Endometrial microvascular endothelial cells (primary cell): Measurements from ENCODE around the gene CEP112. TPM values are rescaled to one million over a fixed set of nuclear protein-coding genes. Genes with fewer than 3 reads are reported as not detected.
"Not testable (repeated sequence)": the region's sequence is repeated elsewhere in the genome, so short reads cannot be mapped to it uniquely, and the experiment has no call there.

Experiments used
- in situ Hi-C: cut with HindIII; loops from 2 replicates; pipeline ENCODE4 v1.10.0; 2017; ENCODE audit warnings: low sequenced_read_pairs, low pct_unique_long_range_greater_than_20kb; ENCODE audit errors: inconsistent ontology term
- total RNA-seq: library from RNA; depleted of rRNA; stranded (reverse); fragments of >200 nt; gene quantifications from one replicate; pipeline ENCODE4 v1.2.3, GENCODE V29; 2015; ENCODE audit errors: inconsistent ontology term

The CEP112 gene
- total RNA-seq, 1 donor from 2014 or later = 3.0 TPM

- in situ Hi-C loops = no loop called here
Observed at GRCh38 chr17:65824901-65825300, 367.0 kb downstream of the CEP112 start.

- in situ Hi-C loops = no loop called here
Observed at GRCh38 chr17:65823713-65824112, 368.2 kb downstream of the CEP112 start.

GRCh38 chr17:65820811-65821210, 371.1 kb downstream of the CEP112 start:
- in situ Hi-C loops = no loop called here

GRCh38 chr17:65820306-65820705, 371.6 kb downstream of the CEP112 start:
- in situ Hi-C loops = no loop called here

- in situ Hi-C loops = no loop called here
Observed at GRCh38 chr17:65819810-65820209, 372.1 kb downstream of the CEP112 start.

DNA sequence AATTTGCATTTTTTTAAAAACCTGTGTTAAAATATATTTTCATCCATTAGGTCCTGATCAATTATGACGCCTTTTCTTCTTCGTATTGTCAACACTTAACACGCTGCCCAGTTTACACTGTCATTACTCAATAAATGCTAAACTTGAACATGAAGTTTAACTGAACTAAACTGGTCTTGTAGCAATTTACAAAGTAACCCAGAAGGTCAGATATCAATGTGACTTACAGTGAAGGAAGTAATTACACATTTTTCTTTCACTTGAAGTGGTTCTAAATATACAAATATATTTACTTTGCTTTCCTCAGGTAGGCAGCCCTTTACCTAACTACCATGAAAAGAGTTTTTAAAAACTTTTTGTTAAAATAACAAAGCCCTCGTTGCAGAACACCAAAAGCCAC, 374.0 kb downstream of the CEP112 start:
- in situ Hi-C loops = no loop called here

GRCh38 chr17:65814418-65814817, 377.5 kb downstream of the CEP112 start:
- in situ Hi-C loops = no loop called here

- in situ Hi-C loops = no loop called here
Observed at GRCh38 chr17:65813306-65813705, 378.6 kb downstream of the CEP112 start.

- in situ Hi-C loops = no loop called here
Observed at GRCh38 chr17:65811043-65811442, 380.9 kb downstream of the CEP112 start.

DNA sequence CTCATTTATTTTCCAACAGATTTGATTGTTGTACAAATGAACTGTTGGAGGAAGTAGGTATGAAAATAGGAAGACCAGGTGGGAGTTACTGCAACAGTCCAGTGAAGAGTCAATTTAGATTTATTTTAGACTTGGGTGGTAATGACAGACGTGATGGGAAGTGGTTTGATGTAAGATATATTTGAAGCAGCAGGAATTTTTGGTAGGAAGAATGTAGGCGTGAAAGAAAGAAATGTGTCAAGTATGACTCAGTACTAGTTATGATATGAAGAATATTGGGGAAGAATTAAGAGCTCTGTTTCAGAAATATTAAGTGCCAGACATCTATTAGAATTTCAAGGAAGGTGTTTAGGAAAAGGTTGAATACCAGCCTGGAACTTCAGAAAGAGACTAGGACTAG, 382.6 kb downstream of the CEP112 start:
- in situ Hi-C loops = no loop called here

GRCh38 chr17:65808566-65808965, 383.4 kb downstream of the CEP112 start:
- in situ Hi-C loops = not testable (repeated sequence)

GRCh38 chr17:65807361-65807760, 384.6 kb downstream of the CEP112 start:
- in situ Hi-C loops = no loop called here

DNA sequence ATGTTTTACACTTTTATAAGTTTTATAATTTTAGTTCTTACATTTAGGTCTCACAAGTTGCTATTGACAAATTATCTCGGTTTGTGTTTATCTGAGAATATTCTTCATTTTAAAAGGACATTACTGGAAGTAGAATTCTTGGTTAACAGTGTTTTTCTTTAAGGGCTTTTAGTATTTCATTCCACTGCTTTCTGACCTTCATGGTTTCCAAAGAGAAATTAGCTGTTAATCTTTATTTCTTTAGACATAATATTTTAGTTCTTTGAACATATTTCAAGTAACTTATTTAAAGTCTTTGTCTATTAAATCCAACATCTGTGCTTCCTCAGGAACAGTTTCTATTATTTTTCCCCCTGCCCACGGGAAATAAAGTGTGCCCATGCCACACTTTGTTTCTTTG, 390.4 kb downstream of the CEP112 start:
- in situ Hi-C loops = no loop called here

GRCh38 chr17:65800655-65801054, 391.3 kb downstream of the CEP112 start:
- in situ Hi-C loops = no loop called here

DNA sequence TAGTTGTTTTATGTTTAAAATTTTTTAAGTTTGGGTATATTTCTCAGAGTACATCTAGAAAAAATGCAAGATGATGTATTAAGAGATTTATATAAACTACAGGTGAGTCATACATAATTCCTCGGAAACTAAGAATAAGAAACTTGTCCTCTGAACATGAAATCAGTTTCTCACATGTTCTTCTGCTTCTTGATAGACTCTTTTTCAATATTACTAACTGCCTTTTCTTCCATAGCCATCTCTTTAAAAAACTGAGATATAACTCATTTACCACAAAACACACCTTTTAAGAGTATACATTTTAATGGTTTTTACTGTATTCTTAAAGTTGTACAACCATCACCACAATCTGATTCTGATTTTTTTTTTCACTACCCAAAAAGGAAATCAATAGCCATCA, 392.1 kb downstream of the CEP112 start:
- in situ Hi-C loops = no loop called here

DNA sequence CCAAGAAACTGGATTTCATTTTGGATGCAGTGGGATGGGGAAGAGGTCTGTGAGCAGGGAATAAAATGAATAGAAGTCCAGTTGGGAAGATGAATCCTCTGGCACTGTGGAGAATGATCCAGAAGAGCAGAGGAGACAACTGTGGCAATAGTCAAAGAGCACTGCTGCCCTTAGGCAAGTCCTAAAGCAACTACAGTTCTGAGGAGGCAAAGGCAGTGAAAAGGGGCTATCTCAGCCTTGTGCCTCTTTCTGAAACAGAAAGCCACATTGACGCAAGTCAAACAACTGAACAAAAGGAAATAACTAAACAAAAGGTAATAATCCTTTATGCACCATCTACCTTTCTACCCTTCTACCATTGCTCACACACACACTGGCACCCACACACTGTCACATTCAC, 392.5 kb downstream of the CEP112 start:
- in situ Hi-C loops = no loop called here

GRCh38 chr17:65797809-65798208, 394.1 kb downstream of the CEP112 start:
- in situ Hi-C loops = no loop called here

GRCh38 chr17:65797101-65797500, 394.8 kb downstream of the CEP112 start:
- in situ Hi-C loops = no loop called here

- in situ Hi-C loops = no loop called here
Observed at GRCh38 chr17:65794572-65794971, 397.4 kb downstream of the CEP112 start.

- in situ Hi-C loops = no loop called here
Observed at GRCh38 chr17:65790241-65790640, 401.7 kb downstream of the CEP112 start.

- in situ Hi-C loops = no loop called here
Observed at GRCh38 chr17:65787503-65787902, 404.4 kb downstream of the CEP112 start.

DNA sequence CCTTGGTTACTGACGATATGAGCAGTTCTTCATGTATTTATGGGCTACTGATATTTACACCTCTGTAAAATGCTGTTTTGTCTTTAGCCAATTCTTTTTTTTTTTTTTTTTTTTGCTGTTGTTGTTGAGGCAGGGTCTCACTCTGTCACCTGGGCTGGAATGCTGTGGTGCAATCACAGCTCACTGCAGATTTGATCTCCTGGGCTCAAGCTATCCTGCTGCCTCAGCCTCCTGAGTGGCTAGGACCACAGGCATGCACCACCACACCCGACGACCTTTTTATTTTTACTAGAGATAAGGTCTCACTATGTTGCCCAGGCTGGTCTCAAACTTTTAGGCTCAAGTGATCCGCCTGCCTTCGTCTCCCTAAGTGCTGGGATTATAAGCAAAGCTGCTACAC, 405.5 kb downstream of the CEP112 start:
- in situ Hi-C loops = no loop called here
